ENCODE data around the gene UQCC3. TPM values are rescaled to one million over a fixed set of nuclear protein-coding genes. Genes with fewer than 3 reads are reported as not detected.
A peak's percentile ranks its signal among the peaks of the same experiment; 100 is the strongest.

Gene UQCC3
- total and polyA plus RNA-seq, 2 of the 4 experiments (the other 2 are of a cell fraction), result 5.7 to 9.7 TPM

DNA sequence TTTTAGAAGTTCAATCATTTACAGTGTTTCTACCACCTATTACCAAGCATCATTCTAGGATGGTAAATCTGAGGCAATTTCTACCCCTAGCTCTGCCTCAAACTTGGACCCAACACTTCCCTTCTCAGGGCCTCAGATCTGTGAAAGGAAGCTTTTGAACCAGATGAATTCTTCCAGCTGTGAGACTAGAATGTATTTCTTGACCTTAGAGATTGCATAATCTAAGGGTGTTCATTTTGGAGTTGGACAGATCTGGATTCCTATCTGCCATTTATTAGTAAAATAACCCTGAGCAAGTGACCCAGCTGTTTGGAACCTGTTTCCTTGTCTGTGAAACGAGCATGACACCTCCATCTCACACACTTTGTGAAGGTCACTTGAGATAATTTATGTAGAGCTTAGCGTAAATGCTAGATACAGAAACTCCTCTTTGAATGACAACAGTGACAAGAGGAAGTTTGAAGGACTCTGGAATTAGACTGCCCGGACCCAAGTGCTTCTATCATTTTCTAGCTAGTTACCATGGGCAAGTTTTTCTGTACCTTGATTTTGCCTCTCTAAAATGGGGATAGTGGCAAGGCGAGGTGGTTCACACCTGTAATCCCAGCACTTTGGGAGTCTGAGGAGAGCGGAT, 14.6 kb upstream of the UQCC3 start:
- no peak overlapping the region for H3K4me3 ChIP-seq (ENCODE audit: insufficient read depth, low read depth, low read length)
- H3K9me3 ChIP-seq (ENCODE audit: control insufficient read depth, insufficient read depth, low read length), result no peaks in the 10 kb centered on the region
- H3K27me3 ChIP-seq (ENCODE audit: control insufficient read depth, insufficient read depth, low read length), result no peaks in the 10 kb centered on the region
- ATAC-seq (ENCODE audit: low read depth) (no peak), DNase-seq (no peak)
- no peak overlapping the region for H3K4me2 ChIP-seq (ENCODE audit: low read depth, low read length)
- TF ChIP-seq NFE2L2 (IDR thresholded peaks at IDR 0.05; ENCODE audit: low read depth, low read length), result no peak
- TF ChIP-seq CEBPB (IDR thresholded peaks at IDR 0.05; ENCODE audit: low read depth, low read length), result peak; percentile 42; the same call in 1 of the 2 replicates
- no peak overlapping the region for H4K91ac ChIP-seq (ENCODE audit: insufficient read depth, low read depth, low read length)
- H3K4ac ChIP-seq (ENCODE audit: low read depth, low read length), result no peak overlapping the region
- no TSS peak for BruUV-seq (replicated peaks)
- H3K23ac ChIP-seq (ENCODE audit: low read depth, low read length), result no peak overlapping the region
- H4K8ac ChIP-seq (ENCODE audit: low read depth in 2 of 2, low read length in 2 of 2), result no peak overlapping the region
- H3K14ac ChIP-seq (replicated peaks; ENCODE audit: low read depth, low read length), result no peak overlapping the region
- H3K56ac ChIP-seq (ENCODE audit: extremely low read depth, insufficient read depth, low read length), result no peak overlapping the region
- no peak overlapping the region for H3K27ac ChIP-seq (ENCODE audit: insufficient read depth, low read length)
- ChIA-PET POLR2A (ENCODE audit: unreplicated experiment) (interaction anchor here (0.6 kb wide), 1 partner anchor 24 kb away, joined by 3 read pairs; no protein-coding TSS in a partner anchor), CTCF (no interaction called here)
- H2BK20ac ChIP-seq (ENCODE audit: low read depth, low read length), result no peak overlapping the region
- H3K18ac ChIP-seq (ENCODE audit: low read depth, low read length), result no peak overlapping the region
- no peak overlapping the region for H2AFZ ChIP-seq (replicated peaks; ENCODE audit: low read length, poor library complexity)
- H2AK5ac ChIP-seq (ENCODE audit: low read depth, low read length), result no peak overlapping the region
- no peaks in the 10 kb centered on the region for H4K20me1 ChIP-seq (ENCODE audit: insufficient read depth, low read length)
- peaks cover 2% of the 10 kb centered on the region; the same call in 1 of the 2 replicates for H3K4me1 ChIP-seq (ENCODE audit: control insufficient read depth, insufficient read depth, low read length)
- H3K9ac ChIP-seq (ENCODE audit: low read depth, low read length), result no peak overlapping the region
- H3K9me1 ChIP-seq (ENCODE audit: insufficient read depth, low read length), result no peaks in the 10 kb centered on the region
- H3K36me3 ChIP-seq (ENCODE audit: control insufficient read depth, insufficient read depth, low read length), result no peaks in the 10 kb centered on the region
- H2BK15ac ChIP-seq (ENCODE audit: low read depth, low read length), result no peak overlapping the region
- in situ Hi-C loops (cut with MboI; ENCODE audit: low sequenced_read_pairs), result no loop called here
- no peak overlapping the region for H2BK5ac ChIP-seq (ENCODE audit: low read depth, low read length, poor library complexity, severe bottlenecking)
- peaks cover 2 to 14% of the 10 kb centered on the region in 2 experiments for H3K79me1 ChIP-seq (ENCODE audit: low read depth in 1 of 2, low read length in 2 of 2)
- no peak overlapping the region for H2AK9ac ChIP-seq (replicated peaks; ENCODE audit: low read depth, low read length, poor library complexity)
- no CpG with 5 or more reads among the region's 5 CpGs for WGBS, 2 experiments (ENCODE audit: extremely low coverage in 2 of 2, insufficient read length in 1 of 2)
- intact Hi-C loops (cut with micrococcal nuclease), result no loop called here
- dilution Hi-C loops (cut with HindIII; ENCODE audit: low sequenced_read_pairs, unreplicated experiment), result no loop called here
- H4K5ac ChIP-seq (ENCODE audit: low read depth, low read length), result no peak overlapping the region
- H2BK120ac ChIP-seq (ENCODE audit: low read depth, low read length), result no peak overlapping the region

All from IMR-90 (cell line).